ENCODE data around the gene SCGB3A2. TPM values are rescaled to one million over a fixed set of nuclear protein-coding genes. Genes with fewer than 3 reads are reported as not detected.

Gene SCGB3A2, protein sequence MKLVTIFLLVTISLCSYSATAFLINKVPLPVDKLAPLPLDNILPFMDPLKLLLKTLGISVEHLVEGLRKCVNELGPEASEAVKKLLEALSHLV
- total RNA-seq (2013), result not detected
- polyA plus RNA-seq (10 to 100 TPM in 1 of 3 donors, 1 to 10 TPM in 2; 1.3 to 15.9 (median 9.3) TPM), polyA minus RNA-seq (1.2 TPM in 1 of 2 replicates, not detected in the other), total RNA-seq (0 to 2.9 (median 0.17) reads per million in 11 experiments)

DNA sequence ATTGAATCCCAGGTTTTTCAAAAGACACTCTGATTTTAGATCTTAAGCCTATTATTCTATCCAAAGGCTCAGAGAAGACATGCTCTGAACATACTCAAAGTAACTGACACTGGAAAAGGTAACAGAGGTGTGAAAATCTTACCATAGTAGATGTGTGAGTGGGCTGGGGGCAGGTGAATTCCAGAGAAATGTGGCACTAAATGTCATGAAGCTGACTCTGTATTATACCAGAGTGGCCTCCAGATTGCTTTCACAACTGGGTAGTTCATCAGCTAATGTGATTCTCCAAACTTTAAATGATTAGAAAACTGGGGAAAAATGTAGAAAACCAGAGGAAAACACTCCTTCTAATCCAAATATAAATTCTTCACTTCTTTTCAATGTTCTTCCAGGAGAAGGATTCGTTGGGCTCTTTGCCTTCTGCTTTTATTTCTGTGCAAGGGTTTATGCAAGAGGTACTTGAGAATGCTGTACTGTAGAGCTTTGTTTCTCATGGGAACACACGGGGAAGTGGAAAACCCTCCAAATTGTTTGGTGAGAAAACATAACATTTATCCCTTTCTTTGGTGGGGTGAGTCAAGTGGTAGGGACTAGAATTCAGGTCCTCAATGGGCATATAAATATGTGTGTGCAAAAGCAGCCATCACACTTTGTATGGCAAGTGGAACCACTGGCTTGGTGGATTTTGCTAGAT, at the start of gene SCGB3A2:
SCGB3A2 (plus strand) TSS at position 646 of the 694 bp plus-strand sequence. CDS start 93 bp downstream, outside the sequence.
- Histone ChIP-seq H3K4me3 (replicated peaks in 1 of 3; ENCODE audit: low read depth in 2 of 3, low read length in 3 of 3) (no peak within 1 kb of the TSS), H3K9me3 (replicated peaks in 1 of 2; ENCODE audit: control insufficient read depth in 1 of 2, insufficient read depth in 1 of 2, low read length in 2 of 2) (no peaks in the 10 kb centered on the region), H3K27ac (ENCODE audit: low read depth in 1 of 2, low read length in 2 of 2) (no peak within 1 kb of the TSS), H4K20me1 (ENCODE audit: insufficient read depth, low read length) (no peaks in the 10 kb centered on the region), H2AFZ (ENCODE audit: insufficient read depth, low read depth, low read length, poor library complexity, severe bottlenecking) (no peak within 1 kb of the TSS), H3K79me2 (ENCODE audit: insufficient read depth, low read length) (no peaks in the 10 kb centered on the region), H3K9ac (ENCODE audit: insufficient read depth, low read length, poor library complexity, severe bottlenecking) (no peak within 1 kb of the TSS), H3K27me3 (ENCODE audit: control insufficient read depth in 2 of 2, insufficient read depth in 2 of 2, low read length in 2 of 2) (no peaks in the 10 kb centered on the region), H3K36me3 (replicated peaks in 1 of 2; ENCODE audit: control insufficient read depth in 1 of 2, insufficient read depth in 2 of 2, low read length in 2 of 2) (no peaks in the 10 kb centered on the region), H3K4me2 (replicated peaks; ENCODE audit: extremely low read depth, low read length, poor library complexity, severe bottlenecking) (no peak within 1 kb of the TSS), H3K4me1 (ENCODE audit: control insufficient read depth in 1 of 2, insufficient read depth in 2 of 2, low read length in 2 of 2) (no peaks in the 10 kb centered on the region)
- Mint-ChIP-seq H3K4me3 (no peak within 1 kb of the TSS), H3K27me3 (ENCODE audit: low read depth in 3 of 3) (peaks cover 0 to 2% (median 1%) of the 10 kb centered on the region in 3 donors), H3K4me1 (peaks cover 3% of the 10 kb centered on the region), H3K9me3 (peaks cover 0 to 3% (median 0%) of the 10 kb centered on the region in 7 donors), H3K36me3 (peaks cover 0 to 2% of the 10 kb centered on the region in 2 donors), H3K27ac (peak within 1 kb of the TSS in 1 of 7 donors; percentile 33)
- TF ChIP-seq, protein P1, sequence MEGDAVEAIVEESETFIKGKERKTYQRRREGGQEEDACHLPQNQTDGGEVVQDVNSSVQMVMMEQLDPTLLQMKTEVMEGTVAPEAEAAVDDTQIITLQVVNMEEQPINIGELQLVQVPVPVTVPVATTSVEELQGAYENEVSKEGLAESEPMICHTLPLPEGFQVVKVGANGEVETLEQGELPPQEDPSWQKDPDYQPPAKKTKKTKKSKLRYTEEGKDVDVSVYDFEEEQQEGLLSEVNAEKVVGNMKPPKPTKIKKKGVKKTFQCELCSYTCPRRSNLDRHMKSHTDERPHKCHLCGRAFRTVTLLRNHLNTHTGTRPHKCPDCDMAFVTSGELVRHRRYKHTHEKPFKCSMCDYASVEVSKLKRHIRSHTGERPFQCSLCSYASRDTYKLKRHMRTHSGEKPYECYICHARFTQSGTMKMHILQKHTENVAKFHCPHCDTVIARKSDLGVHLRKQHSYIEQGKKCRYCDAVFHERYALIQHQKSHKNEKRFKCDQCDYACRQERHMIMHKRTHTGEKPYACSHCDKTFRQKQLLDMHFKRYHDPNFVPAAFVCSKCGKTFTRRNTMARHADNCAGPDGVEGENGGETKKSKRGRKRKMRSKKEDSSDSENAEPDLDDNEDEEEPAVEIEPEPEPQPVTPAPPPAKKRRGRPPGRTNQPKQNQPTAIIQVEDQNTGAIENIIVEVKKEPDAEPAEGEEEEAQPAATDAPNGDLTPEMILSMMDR (IDR thresholded peaks at IDR 0.05), result no peak
- WGBS (ENCODE audit: insufficient coverage), result no CpG with 5 or more reads among the region's 2 CpGs
- intact Hi-C loops (cut with micrococcal nuclease), result no loop called here
- no peak for DNase-seq

DNA sequence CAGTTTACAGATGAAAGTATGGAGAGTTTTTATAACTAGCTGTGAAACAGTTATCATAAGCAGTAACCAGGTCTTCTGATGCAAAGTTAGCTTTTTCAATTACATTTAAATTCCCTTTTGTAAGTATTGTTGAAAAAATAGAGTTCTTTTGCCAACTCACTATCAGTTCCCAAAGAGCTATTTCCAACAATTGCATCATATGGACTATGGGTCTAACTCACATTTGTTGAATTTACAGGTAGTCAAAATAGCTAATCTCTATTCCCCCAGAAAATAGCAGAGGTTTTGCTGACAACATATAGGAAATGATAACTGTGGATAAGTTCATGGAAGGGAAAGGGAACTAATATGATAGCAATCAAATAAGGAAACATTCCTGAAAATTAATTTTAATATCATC, 48.5 kb upstream of the SCGB3A2 start:
- no peaks in the 10 kb centered on the region for H3K36me3 Mint-ChIP-seq
- H3K4me2 ChIP-seq (replicated peaks; ENCODE audit: extremely low read depth, low read length, poor library complexity, severe bottlenecking), result no peak overlapping the region
- H3K9me3 ChIP-seq (replicated peaks in 1 of 2; ENCODE audit: control insufficient read depth in 1 of 2, insufficient read depth in 1 of 2, low read length in 2 of 2), result no peaks in the 10 kb centered on the region
- peaks cover 0 to 2% (median 0%) of the 10 kb centered on the region in 3 donors for H3K27me3 Mint-ChIP-seq (ENCODE audit: low read depth in 3 of 3)
- no peak overlapping the region for H3K27ac ChIP-seq (ENCODE audit: low read depth in 1 of 2, low read length in 2 of 2)
- H3K4me3 ChIP-seq (replicated peaks in 1 of 3; ENCODE audit: low read depth in 2 of 3, low read length in 3 of 3), result no peak overlapping the region
- no peaks in the 10 kb centered on the region for H3K4me1 ChIP-seq (ENCODE audit: control insufficient read depth in 1 of 2, insufficient read depth in 2 of 2, low read length in 2 of 2)
- H3K27ac Mint-ChIP-seq, result no peak overlapping the region
- intact Hi-C loops (cut with micrococcal nuclease), result no loop called here
- no peaks in the 10 kb centered on the region for H3K79me2 ChIP-seq (ENCODE audit: insufficient read depth, low read length)
- H3K9ac ChIP-seq (ENCODE audit: insufficient read depth, low read length, poor library complexity, severe bottlenecking), result no peak overlapping the region
- no peaks in the 10 kb centered on the region for H3K4me1 Mint-ChIP-seq
- H4K20me1 ChIP-seq (ENCODE audit: insufficient read depth, low read length), result no peaks in the 10 kb centered on the region
- H3K36me3 ChIP-seq (replicated peaks in 1 of 2; ENCODE audit: control insufficient read depth in 1 of 2, insufficient read depth in 2 of 2, low read length in 2 of 2), result no peaks in the 10 kb centered on the region
- TF ChIP-seq, protein P1 (IDR thresholded peaks at IDR 0.05), result no peak
- H3K9me3 Mint-ChIP-seq, result no peaks in the 10 kb centered on the region
- no peak for DNase-seq
- H3K27me3 ChIP-seq (ENCODE audit: control insufficient read depth in 2 of 2, insufficient read depth in 2 of 2, low read length in 2 of 2), result no peaks in the 10 kb centered on the region
- no peak overlapping the region for H2AFZ ChIP-seq (ENCODE audit: insufficient read depth, low read depth, low read length, poor library complexity, severe bottlenecking)
- H3K4me3 Mint-ChIP-seq, result no peak overlapping the region
